Colon (tissue), 2 donors: ENCODE data around the gene DMD.
A peak's percentile ranks its signal among the peaks of the same experiment; 100 is the strongest.

Experiments
- FAIRE-seq: peaks from 2 replicates; lab custom pipeline; 2012; peaks lifted over from hg19 to GRCh38; lab: Jason Lieb, UNC
- donor health status: control.
- donor health status: control.

Gene DMD

DNA sequence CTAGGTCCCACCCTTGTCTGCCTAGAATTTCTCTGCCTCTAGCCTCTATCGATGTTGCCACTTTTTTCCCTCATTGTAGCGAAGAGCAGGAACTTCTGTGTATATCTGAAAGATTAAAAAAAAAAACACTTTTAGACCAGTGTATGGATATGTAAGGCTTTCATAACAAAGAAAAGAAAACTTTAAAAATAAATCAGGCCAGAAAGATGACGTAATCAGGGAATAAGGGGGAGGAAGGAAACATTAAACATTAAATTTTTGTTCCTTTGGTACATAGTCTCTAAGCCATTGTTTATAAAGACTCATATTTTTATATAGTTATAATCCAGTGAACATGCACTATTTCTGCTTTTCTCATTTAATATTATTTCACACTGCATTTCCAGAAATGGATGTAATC, 2113.3 kb downstream of the DMD start:
- FAIRE-seq = peak; percentile 87

DNA sequence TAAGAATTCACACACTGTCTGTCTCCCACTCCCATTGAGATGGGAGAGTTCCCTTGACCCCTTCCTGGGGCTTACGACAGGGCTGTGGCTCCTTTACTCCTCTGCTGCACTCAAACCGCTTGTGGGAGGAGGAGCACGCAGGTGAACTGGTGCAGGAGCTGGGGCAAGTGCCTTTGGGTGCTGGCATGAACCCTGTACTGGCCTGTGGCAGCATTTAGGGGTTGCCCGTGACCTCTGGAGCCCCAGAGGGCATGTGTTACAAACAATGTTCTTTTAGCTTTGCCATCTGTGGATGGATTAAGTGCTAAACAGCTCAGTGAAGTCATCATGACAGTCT, 2117.7 kb downstream of the DMD start:
- FAIRE-seq = no peak

DNA sequence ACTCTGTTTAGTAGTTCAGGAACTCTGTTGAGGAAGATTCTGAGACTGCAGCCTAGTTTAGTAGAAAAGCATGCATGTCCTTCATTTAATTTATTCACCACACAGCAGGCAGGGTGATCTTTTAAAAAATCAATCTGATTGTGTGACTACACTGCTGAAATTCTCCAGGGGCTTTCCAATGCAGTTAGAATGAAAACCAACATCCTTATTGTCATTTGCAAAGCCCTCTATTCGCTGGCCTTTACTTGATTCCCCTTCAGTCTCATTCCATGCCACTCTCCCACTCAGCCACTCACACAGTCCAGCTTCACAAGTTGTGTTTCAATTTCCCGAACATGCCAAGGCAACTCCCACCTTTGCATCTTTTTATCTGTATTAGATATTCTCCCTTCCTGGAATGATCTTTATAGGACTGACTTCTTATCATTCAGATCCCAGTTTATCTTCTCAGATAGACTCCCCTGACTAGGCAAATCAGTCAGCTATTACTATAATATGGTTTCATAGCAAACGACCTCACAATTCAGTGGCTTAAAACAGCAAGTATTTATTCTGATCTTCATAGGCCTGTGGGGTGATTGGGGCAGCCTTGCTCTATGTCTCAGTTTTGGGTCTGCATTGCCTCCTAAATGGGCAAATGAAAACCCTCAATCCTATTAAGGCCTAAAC, 2118.2 kb downstream of the DMD start:
- no peak for FAIRE-seq

DNA sequence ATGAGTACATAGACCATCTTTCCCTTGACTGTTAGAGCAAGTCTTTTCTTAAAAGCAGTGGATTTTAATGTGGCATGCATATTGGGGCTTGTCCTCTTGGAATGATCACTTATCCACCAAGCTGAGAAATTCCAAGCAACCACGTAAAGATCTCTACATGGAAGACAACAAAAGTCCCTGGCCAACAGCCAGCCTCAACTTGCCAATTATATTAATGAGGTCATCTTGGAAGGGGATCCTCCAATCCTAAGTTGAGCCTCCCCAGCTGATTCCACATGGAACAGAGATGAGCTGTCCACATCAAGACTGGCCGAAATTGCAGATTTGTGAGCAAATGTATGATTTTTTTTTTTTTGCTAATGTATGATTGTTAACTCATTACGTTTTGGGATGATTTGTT, 2118.9 kb downstream of the DMD start:
- no peak for FAIRE-seq

DNA sequence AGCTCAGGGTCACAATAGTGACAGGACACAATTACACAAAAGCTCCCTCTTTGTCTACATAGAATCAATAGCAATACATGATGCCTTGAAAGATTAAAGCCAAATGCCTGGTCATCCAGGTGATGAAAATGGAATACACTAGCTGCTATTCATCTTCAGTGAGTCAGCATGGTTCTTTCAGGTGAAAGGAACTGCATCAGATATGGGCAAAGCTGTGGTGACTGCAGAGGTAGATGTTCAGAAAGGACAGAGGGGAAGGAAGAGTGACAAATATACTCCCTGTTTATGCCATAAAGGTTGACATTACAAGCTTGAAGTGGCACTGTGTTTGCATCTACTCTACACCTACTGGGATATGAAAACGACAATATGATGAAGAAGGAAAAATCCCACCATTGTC, 2119.5 kb downstream of the DMD start:
- FAIRE-seq = no peak

DNA sequence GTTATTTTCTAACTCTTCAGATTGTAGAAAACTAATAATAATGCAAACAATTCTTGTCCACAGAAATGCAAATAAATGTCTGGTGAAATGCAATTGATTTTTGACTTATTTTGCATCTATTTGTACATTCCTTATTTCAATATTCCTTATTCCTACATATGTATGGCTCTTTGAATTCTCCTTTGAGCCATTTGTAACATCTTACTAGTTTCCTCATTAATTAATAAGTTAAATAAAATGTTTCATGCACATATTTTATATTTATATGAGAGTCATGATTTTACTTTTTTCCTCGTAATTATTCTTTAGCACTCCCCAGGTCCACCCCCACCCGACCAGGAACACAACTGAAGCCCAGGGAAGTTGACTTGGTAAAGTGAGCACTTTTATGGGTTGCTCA, 2136.8 kb downstream of the DMD start:
- peak; percentile 68 for FAIRE-seq

DNA sequence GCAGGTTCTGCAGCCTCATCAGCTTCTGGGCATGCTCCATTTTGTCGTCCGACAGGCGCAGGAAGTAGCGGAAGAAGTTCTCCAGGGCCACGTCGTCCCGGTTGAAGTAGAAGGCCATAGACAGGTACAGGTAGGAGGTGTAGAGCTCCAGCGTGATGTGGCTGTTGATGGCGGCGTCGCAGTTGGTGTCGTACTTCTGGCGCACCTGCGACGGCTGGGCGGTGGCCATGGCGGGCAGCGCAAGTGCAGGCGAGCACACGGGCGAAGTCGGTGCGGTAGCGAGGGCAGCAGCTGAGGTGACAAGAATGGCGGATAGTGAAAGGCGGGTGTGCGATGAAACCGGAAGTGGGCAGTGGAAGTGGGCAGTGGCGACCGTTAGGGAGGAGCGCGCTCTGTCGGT, 2139.6 kb downstream of the DMD start, which contains the start of gene FTHL17:
Gene FTHL17, minus strand, starts transcription at position 317 of the 400 bp plus-strand sequence. Its CDS starts 88 bp downstream, at position 229.
- no peak for FAIRE-seq

DNA sequence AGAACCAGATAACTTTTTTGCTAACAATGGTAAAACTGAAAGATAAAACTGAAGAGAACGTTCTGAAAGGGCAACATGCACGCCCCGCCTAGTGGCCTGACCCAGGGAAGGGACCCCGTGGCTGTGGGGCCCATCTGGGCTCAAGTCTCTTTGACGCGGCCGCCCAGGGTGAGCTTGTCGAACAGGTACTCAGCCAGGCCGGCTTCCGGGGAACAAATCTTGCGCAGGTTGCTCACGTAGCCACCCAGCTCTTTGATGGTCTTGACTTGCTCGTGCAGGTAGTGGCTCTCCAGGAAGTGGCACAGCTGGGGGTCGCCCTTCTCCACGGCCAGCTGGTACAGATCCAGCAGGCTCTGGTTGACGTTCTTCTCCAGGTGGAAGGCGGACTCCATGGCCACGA, 2140.1 kb downstream of the DMD start:
- no peak for FAIRE-seq

DNA sequence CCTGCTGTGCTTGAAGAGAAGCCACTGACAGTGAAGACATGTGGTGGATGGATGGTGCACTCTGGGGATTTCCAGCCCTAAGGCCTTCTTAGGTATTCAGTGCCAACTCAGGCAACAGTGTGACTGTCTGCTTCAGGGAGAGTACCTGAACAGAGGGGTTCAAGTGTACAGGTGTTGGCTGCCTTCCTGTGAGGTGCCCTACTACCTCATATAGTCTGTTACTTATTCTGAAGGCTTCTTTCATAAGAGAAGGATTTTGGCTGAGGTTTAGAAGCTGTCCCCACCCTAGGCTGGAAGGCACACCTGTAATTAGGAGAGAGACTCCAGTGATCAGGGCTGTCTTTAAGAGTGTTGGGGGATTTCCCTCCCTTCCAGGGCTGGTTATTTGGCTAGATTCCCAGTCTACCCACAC, 2141.3 kb downstream of the DMD start:
- no peak for FAIRE-seq
